DND-41 (cell line): ENCODE results near the gene ARL6.

Experiments used
- CTCF ChIP-seq: IDR thresholded peaks from 2 replicates; pipeline ENCODE4 v1.5.1; 2012; ENCODE audit warnings: borderline replicate concordance, low read length, moderate library complexity, mild to moderate bottlenecking; ENCODE audit not compliant: poor library complexity, severe bottlenecking; ENCODE audit errors: extremely low read depth
- EZH2 ChIP-seq: IDR thresholded peaks from 3 replicates; pipeline ENCODE4 v1.6.1; 2012; ENCODE audit warnings: borderline replicate concordance, low read depth, mild to moderate bottlenecking, moderate library complexity, low read length, inconsistent platforms; ENCODE audit not compliant: severe bottlenecking

- TF ChIP-seq CTCF (no peak), EZH2 (no peak)
Observed at GRCh38 chr3:97742036-97742435, 22.5 kb upstream of the ARL6 start.
